Measurements from ENCODE around the gene SIGLEC10. TPM values are rescaled to one million over a fixed set of nuclear protein-coding genes. Genes with fewer than 3 reads are reported as not detected.
"Not testable (repeated sequence)": the region's sequence is repeated elsewhere in the genome, so short reads cannot be mapped to it uniquely, and the experiment has no call there.

The SIGLEC10 gene
- total and polyA plus RNA-seq, 9 donors: 0.30 to 9.4 (median 2.3) TPM

- TF ChIP-seq CTCF (IDR thresholded peaks at IDR 0.05) (no peak), EP300 (IDR thresholded peaks at IDR 0.05) (no peak), POLR2A (IDR thresholded peaks at IDR 0.05) (no peak)
- intact Hi-C loops (cut with DNase I): no loop called here
- no peaks in the 10 kb centered on the region for H3K36me3 ChIP-seq
- H3K4me1 ChIP-seq (ENCODE audit: insufficient read depth): no peaks in the 10 kb centered on the region
- H3K4me3 ChIP-seq: no peak overlapping the region
- WGBS, 3 donors: 7 to 14% (median 11%) methylated on average over 39 of the region's 39 CpGs
- DNase-seq: no peak
- no peaks in the 10 kb centered on the region for H3K27me3 ChIP-seq
- no peaks in the 10 kb centered on the region for H3K9me3 ChIP-seq
- H3K27ac ChIP-seq: no peak overlapping the region
Observed at GRCh38 chr19:51421229-51422052, 4.0 kb upstream of the SIGLEC10 start.

GRCh38 chr19:51420511-51420910 is 3.1 kb upstream of the SIGLEC10 start:
- H3K36me3 ChIP-seq; H3K9me3 ChIP-seq; intact Hi-C loops (cut with DNase I); H3K27ac ChIP-seq; H3K27me3 ChIP-seq; DNase-seq; H3K4me3 ChIP-seq; H3K4me1 ChIP-seq (ENCODE audit: insufficient read depth): not testable (repeated sequence)
- WGBS, 3 donors: 76 to 89% (median 80%) methylated on average over 11 of the region's 11 CpGs

GRCh38 chr19:51418707-51419106 is 1.3 kb upstream of the SIGLEC10 start:
- intact Hi-C loops (cut with DNase I): no loop called here
- H3K27ac ChIP-seq: no peak overlapping the region
- 79 to 89% (median 81%) methylated on average over 2 of the region's 2 CpGs for WGBS, 3 donors

GRCh38 chr19:51417810-51418157 is 342 bp upstream of the SIGLEC10 start:
- H3K27me3 ChIP-seq: no peaks in the 10 kb centered on the region
- H3K27ac ChIP-seq: no peak overlapping the region
- WGBS, 3 donors: 63 to 67% (median 63%) methylated on average over 3 of the region's 3 CpGs
- DNase-seq: no peak
- no peaks in the 10 kb centered on the region for H3K4me1 ChIP-seq (ENCODE audit: insufficient read depth)
- H3K9me3 ChIP-seq: no peaks in the 10 kb centered on the region
- H3K4me3 ChIP-seq: no peak overlapping the region
- TF ChIP-seq POLR2A (IDR thresholded peaks at IDR 0.05): no peak
- intact Hi-C loops (cut with DNase I): no loop called here
- no peaks in the 10 kb centered on the region for H3K36me3 ChIP-seq

More at GRCh38 chr19:51418707-51419106, 1.3 kb upstream of the SIGLEC10 start:
- TF ChIP-seq POLR2A (IDR thresholded peaks at IDR 0.05) (no peak), CTCF (IDR thresholded peaks at IDR 0.05) (no peak), EP300 (IDR thresholded peaks at IDR 0.05) (no peak)
- H3K9me3 ChIP-seq: no peaks in the 10 kb centered on the region
- no peaks in the 10 kb centered on the region for H3K36me3 ChIP-seq
- no peaks in the 10 kb centered on the region for H3K27me3 ChIP-seq
- H3K4me3 ChIP-seq: no peak overlapping the region
- H3K4me1 ChIP-seq (ENCODE audit: insufficient read depth): no peaks in the 10 kb centered on the region
- no peak for DNase-seq

- intact Hi-C loops (cut with DNase I); H3K36me3 ChIP-seq; DNase-seq; H3K4me3 ChIP-seq; H3K9me3 ChIP-seq; H3K27me3 ChIP-seq; H3K27ac ChIP-seq; H3K4me1 ChIP-seq (ENCODE audit: insufficient read depth): not testable (repeated sequence)
- WGBS, 3 donors: 64 to 75% (median 69%) methylated on average over 13 to 15 of the region's 15 CpGs
Observed at GRCh38 chr19:51416422-51416821, 1.0 kb downstream of the SIGLEC10 start.

- Histone ChIP-seq H3K36me3 (no peaks in the 10 kb centered on the region), H3K27ac (no peak overlapping the region), H3K9me3 (no peaks in the 10 kb centered on the region), H3K4me1 (ENCODE audit: insufficient read depth) (no peaks in the 10 kb centered on the region), H3K27me3 (no peaks in the 10 kb centered on the region), H3K4me3 (no peak overlapping the region)
- 79 to 85% (median 80%) methylated on average over 12 of the region's 12 CpGs for WGBS, 3 donors
- TF ChIP-seq CTCF (IDR thresholded peaks at IDR 0.05) (no peak), POLR2A (IDR thresholded peaks at IDR 0.05) (no peak), EP300 (IDR thresholded peaks at IDR 0.05) (no peak)
- intact Hi-C loops (cut with DNase I): no loop called here
- no peak for DNase-seq
Observed at GRCh38 chr19:51415187-51415586, 2.3 kb downstream of the SIGLEC10 start.
